Vein endothelial cell (primary cell): ENCODE measurements around the gene DNAJB14. TPM values are rescaled to one million over a fixed set of nuclear protein-coding genes. Genes with fewer than 3 reads are reported as not detected.

ENCODE experiments used
- total RNA-seq: library from RNA; depleted of rRNA; stranded (reverse); fragments of >200 nt; gene quantifications from 2 replicates; pipeline ENCODE4 v1.2.3, GENCODE V29; 2012

The DNAJB14 gene
- total RNA-seq = 31.7 and 50.1 TPM in 2 replicates

GRCh38 chr4:99946356-99947189 is at the start of gene DNAJB14:
DNAJB14 (minus strand) TSS chr4:99946618; CDS start chr4:99946571, 47 bp downstream.

DNA sequence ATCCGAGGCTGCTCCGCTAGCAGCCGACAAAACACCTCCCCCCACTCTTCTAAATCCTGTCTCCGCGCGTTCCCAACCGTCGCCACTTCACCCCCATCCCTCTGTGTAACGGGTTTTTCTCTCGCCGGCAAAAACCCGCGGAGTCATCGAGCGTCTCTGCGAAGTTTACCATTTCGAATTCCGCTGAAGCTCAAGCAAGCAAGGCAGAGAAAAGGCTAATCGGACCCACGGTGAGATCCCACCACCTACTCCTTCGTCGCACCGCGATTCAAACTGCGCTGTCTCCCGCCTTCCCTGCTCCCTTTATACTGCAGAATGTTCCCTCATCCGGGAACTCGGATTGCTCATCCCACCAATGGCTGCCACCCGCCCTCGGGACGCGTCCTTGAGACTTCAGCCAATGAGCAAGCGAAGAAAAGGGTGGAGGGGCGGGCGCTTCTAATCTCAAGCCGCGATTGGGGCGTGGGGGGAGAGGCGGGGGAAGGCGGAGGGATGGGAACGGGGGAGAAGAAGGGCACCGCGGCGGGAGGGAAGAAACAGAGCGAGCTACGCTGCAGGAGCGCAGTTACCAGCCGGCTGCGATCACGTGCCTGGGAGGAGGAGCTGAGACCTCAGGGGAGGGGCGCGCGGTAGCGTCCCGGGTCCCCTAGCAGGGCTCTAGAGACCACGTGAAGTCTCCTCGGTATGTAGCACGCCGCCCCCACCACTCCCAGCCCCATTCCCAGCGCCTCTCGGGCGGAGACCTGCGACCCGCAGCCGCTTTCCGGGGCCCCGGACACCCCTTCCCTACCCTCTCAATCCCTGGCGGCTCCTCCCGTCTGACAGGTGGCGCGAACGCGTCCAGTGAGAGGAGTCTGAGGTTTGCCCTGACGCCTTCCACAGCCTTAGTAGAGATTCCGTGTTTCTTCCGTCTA is 3.8 kb upstream of the DNAJB14 start, which contains the start of gene H2AZ1:
Gene H2AZ1, minus strand, starts transcription at position 277 of the 914 bp plus-strand sequence. Its CDS starts 105 bp downstream, at position 172.

DNA sequence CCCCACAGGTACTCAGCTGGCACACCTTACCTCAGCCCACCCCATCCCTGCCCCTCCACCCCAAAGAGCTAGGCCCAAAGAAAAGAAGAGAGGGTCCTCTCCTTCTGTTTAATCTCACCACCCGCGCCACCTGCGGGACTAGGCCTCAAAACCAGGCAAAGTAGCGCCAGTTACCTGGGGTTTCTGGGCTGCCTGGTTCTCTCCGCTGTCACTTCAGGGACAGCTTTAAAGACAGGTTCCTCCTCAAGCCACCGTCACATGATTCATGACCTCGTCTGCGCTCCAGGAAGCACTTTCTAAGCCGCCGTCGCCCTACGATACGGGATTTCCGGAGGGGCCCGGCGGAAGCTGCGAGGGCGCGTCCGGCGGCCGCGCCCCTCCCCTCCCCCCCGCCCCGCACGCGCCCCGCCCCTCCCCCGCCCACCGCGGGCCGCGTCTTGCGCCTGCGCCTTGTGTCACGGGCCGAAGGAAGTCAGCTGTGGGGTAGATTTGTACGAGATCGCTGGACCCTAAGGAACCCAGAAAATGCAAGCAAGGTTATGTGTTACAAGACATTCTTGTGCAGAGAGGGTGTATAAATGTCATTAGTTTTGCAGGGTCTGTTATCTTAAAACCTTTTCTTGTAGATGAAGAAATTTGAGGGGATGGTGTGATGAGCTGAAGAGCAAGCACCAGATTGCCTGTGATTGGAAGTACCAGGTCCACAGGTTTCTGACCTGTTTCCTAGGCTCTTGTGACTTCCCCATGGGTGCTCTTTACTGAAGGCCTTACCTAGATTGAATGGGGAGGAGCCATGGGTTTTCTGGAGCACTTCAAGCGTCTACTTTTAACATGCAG is 52.0 kb downstream of the DNAJB14 start, which contains the start of gene LAMTOR3:
Gene LAMTOR3, minus strand, starts transcription at position 267 of the 837 bp plus-strand sequence. CDS start 464 bp downstream, outside the sequence.

Other genes starting within 250 kb of the DNAJB14 start
- not detected in 2 replicates for gene DAPP1, start 129.8 kb downstream of the DNAJB14 start, total RNA-seq
- gene LAMTOR3, start 52.2 kb downstream of the DNAJB14 start, total RNA-seq = 34.6 and 40.1 TPM in 2 replicates
- 344 and 418 TPM in 2 replicates for gene H2AZ1, start 3.7 kb upstream of the DNAJB14 start, total RNA-seq
- gene DDIT4L, start 243.8 kb upstream of the DNAJB14 start, total RNA-seq = 7.8 and 8.0 TPM in 2 replicates